GM12872 (cell line): ENCODE measurements around the gene METRNL.

Experiments
- CTCF ChIP-seq: IDR thresholded peaks from 3 replicates; pipeline ENCODE4 v1.5.1; 2011; ENCODE audit warnings: low read depth, mild to moderate bottlenecking, low read length, moderate library complexity; ENCODE audit not compliant: insufficient read depth

The METRNL gene

GRCh38 chr17:83079352-83079747 lies at the start of gene METRNL:
Gene METRNL, plus strand, starts transcription at chr17:83079609. Its CDS starts 207 bp downstream, at chr17:83079816.
- TF ChIP-seq CTCF: no peak

GRCh38 chr17:83030432-83030831 lies 49.0 kb upstream of the METRNL start:
- TF ChIP-seq CTCF: no peak

- no peak for TF ChIP-seq CTCF
Measured at GRCh38 chr17:83031321-83031945, 48.0 kb upstream of the METRNL start.

GRCh38 chr17:83032781-83033180 lies 46.6 kb upstream of the METRNL start:
- no peak for TF ChIP-seq CTCF

GRCh38 chr17:83034525-83034924 lies 44.9 kb upstream of the METRNL start:
- no peak for TF ChIP-seq CTCF

GRCh38 chr17:83035722-83036121 lies 43.7 kb upstream of the METRNL start:
- TF ChIP-seq CTCF: no peak

- no peak for TF ChIP-seq CTCF
Measured at GRCh38 chr17:83036193-83036592, 43.2 kb upstream of the METRNL start.
